ENCODE results near the gene GOLGA1. TPM values are rescaled to one million over a fixed set of nuclear protein-coding genes. Genes with fewer than 3 reads are reported as not detected.
A peak's percentile ranks its signal among the peaks of the same experiment; 100 is the strongest.

The GOLGA1 gene
- total and polyA plus RNA-seq, 9 of the 15 experiments (the other 6 are each of a cell fraction or from before 2014, with no cell fraction given) = 2.9 to 15.9 (median 8.5) TPM

DNA sequence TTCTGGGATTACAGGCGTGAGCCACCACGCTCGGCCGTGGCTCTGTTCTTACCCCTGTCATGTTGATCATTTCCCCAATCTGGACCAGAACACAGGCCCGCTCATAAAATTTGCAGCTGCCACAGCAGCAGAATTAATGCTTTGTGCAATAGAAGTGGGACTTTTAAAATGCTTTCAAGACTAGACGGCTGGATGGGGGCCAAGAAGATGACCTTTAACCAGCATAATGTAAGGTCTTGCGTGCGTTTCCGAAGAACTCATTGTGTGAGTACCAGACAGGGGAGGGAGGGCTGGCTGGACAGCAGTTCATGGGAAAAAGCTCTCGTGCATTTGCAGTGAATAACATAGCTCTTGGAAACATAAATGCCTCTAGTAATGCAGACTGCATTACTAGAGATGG is 91.1 kb downstream of the GOLGA1 start:
- no peaks in the 10 kb centered on the region for H3K9me1 ChIP-seq (ENCODE audit: control insufficient read depth, insufficient read depth, low read length)
- H4K20me1 ChIP-seq (replicated peaks; ENCODE audit: control insufficient read depth, insufficient read depth, low read length) = no peaks in the 10 kb centered on the region
- no peaks in the 10 kb centered on the region for H3K79me2 ChIP-seq (ENCODE audit: control insufficient read depth, insufficient read depth, low read length)
- FAIRE-seq (peak; percentile 80), DNase-seq (ENCODE audit: extremely low read depth in 1 of 4, low spot score in 3 of 4) (no peak), ATAC-seq (no peak)
- no peak overlapping the region for H2AFZ ChIP-seq (ENCODE audit: low read depth, low read length)
- WGBS (ENCODE audit: insufficient coverage, low coverage, missing lambda C conversion rate) = 37% methylated on average over 10 of the region's 10 CpGs
- peaks cover 0 to 23% of the 10 kb centered on the region in 2 experiments; a peak in 3 of 5 replicates for H3K4me1 ChIP-seq (replicated peaks in 1 of 2; ENCODE audit: control insufficient read depth in 2 of 2, insufficient read depth in 2 of 2, low read length in 2 of 2)
- TF ChIP-seq NFIC (IDR thresholded peaks at IDR 0.05) = peak; percentile 51
- TF ChIP-seq, protein P1, sequence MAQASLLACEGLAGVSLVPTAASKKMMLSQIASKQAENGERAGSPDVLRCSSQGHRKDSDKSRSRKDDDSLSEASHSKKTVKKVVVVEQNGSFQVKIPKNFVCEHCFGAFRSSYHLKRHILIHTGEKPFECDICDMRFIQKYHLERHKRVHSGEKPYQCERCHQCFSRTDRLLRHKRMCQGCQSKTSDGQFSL (CRISPR knock-in tag; IDR thresholded peaks at IDR 0.05) = no peak
- TF ChIP-seq, protein P1 (tag; IDR thresholded peaks at IDR 0.05) = no peak
- TF ChIP-seq, protein P2, sequence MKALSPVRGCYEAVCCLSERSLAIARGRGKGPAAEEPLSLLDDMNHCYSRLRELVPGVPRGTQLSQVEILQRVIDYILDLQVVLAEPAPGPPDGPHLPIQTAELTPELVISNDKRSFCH (CRISPR knock-in tag; IDR thresholded peaks at IDR 0.05) = no peak
- TF ChIP-seq, protein P2 (tag; IDR thresholded peaks at IDR 0.05) = peak; percentile 96
- H3K4me3 ChIP-seq = no peak overlapping the region
- intact Hi-C loops (cut with micrococcal nuclease) (loop anchor here (5.0 kb wide), 2 partner anchors 232 to 522 kb away; no protein-coding TSS in a partner anchor), in situ Hi-C loops (cut with MboI) (loop anchor here (5.0 to 10.0 kb wide), 3 partner anchors 55 to 522 kb away; partner anchors contain the start of gene NR6A1)
- H3K27me3 ChIP-seq (ENCODE audit: control insufficient read depth in 2 of 2, insufficient read depth in 2 of 2, low read length in 2 of 2) = no peaks in the 10 kb centered on the region
- no peak overlapping the region for H3K9ac ChIP-seq (ENCODE audit: insufficient read depth in 1 of 2, low read depth in 2 of 2, low read length in 2 of 2)
- no peak overlapping the region for H3K27ac ChIP-seq (ENCODE audit: extremely low read depth, low read depth, low read length)
- POLR2A ChIA-PET = interaction anchor here (1.3 to 3.9 kb wide), 3 partner anchors 9 to 96 kb away, joined by 4 to 39 read pairs (median 5); partner anchors contain the start of genes ARPC5L and RPL35
- H3K36me3 ChIP-seq (ENCODE audit: control insufficient read depth, insufficient read depth, low read length) = no peaks in the 10 kb centered on the region
- CTCF ChIA-PET (ENCODE audit: low intra/inter-chr PET ratio) = interaction anchor here (1.0 kb wide), 1 partner anchor 51 kb away, joined by 3 read pairs; no protein-coding TSS in a partner anchor
- no peaks in the 10 kb centered on the region for H3K9me3 ChIP-seq (replicated peaks; ENCODE audit: control insufficient read depth, insufficient read depth, low read depth, low read length)
- H3K4me2 ChIP-seq (ENCODE audit: insufficient read depth, low read length) = no peak overlapping the region
- no TSS peak for BruUV-seq (replicated peaks)
